NCI-H187 treated with DMSO at 0.1 percent for 48 hours (cell line): Measurements from ENCODE around the gene QKI.
"Not testable (repeated sequence)": the region's sequence is repeated elsewhere in the genome, so short reads cannot be mapped to it uniquely, and the experiment has no call there.

Experiments
- DNase-seq: peaks from one replicate; lab custom pipeline; 2025; lab: John Stamatoyannopoulos, UW

The QKI gene

DNA sequence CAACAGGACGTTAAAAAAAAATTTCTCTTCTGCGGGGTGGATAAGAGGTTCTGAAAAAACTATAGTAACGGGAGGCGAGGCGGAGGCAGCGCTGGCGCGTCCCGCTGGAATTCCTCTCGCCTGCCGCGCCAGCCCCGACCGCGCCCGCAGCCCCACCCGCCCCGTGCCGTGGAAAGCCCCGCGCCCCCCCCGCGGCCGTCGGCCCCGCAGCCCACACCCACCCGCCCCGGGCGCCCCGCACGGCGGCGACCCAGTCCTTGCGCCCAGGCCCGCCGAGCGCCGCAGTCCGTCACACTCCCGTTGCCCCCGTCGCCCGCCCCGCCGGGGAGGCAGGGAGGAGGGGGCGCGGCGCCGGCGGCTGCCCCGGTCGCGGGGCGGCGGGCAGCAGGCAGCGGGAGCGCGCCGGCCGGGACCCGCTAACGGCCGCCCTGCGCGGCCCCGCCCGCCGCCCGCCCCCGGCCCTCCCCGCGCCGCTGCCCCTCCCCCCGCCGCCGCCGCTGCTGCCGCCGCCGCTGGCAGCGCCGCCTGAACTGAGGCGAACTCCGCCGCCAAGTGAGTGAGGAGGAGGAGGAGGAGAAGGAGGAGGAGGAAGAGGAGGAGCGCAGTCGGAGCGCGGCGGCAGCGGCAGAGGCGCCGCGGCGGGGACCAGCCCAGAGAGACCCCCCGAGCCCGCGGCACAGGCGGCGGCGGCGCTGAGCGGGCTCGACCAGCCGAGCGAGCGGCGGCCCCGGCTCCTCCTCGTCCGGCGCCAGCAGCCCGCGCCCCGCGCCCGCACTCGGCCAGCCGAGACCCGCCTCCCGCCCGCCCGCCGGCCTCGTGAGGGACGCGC, at the start of gene QKI:
TSS of gene QKI (plus strand) at position 602 of the 829 bp plus-strand sequence. CDS start 476 bp downstream, outside the sequence.
- DNase-seq: no peak

DNA sequence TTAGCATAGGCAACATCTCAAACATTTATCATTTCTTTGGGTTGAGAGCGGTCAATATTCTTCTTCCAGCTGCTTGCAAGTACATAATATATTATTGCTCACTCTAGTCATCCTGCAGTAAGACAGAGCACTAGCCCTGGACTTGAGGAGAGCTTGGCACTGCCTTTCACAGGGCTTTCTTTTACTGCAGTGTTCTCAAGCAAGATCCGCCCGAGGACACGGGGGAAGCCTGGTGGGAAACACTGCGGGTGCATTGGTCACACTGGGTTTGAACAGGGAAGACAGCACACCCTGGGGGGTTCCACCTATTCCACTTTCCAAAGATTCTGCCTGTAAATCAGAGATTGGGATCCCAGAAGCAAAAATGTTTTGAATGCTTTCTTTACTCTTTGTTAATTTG, 48.2 kb upstream of the QKI start:
- DNase-seq: no peak

DNA sequence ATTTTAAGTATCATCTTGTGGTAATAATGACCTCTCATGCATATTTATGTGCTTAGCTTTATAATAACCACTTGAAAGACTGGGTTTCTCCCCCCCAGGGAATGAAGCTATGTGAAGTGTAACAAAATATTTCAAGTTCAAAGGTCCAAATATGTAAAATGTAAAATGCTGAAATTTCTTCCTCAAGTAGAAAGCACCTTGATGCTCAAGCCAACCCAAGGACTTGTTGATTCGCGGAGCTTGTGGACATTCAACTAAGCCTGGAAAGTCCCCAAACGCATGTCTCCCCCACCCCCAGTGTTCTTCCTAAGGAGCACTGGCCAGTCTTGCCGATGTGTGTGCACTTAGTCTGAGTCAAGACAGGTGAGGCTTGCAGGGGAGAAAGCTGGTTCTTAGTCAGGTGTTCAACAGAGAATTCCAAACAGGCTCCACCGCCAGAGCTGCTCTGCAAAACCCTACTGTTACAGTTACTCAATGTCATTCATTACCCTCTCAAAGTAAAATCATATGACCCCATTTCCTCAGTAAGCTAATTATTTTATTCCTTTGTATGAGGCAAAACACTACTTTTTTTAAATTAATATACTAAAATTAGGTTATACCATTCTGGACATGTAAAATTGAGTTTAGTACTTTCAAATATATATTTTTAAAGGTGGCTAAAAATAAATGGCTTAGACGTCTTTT, 46.9 kb upstream of the QKI start:
- no peak for DNase-seq

DNA sequence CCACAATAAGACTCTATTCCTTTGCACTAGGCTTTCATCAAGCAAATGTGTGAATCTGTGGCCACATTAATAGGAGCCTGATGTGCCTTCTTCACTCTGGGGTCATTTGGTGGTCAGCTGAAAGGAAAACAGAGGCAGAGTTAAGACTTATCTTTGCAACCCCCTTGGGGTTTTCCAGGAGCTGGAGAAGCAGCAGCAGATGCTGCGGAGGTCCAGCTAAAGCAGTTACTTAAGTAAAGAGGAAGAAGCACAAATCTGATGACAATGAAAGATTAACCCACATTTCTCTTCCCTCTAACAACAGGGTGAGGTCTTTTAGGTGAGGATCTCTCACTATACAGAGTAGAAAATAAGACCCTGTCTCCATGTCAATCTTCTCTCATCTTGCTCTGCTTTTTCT, 45.4 kb upstream of the QKI start:
- no peak for DNase-seq

DNA sequence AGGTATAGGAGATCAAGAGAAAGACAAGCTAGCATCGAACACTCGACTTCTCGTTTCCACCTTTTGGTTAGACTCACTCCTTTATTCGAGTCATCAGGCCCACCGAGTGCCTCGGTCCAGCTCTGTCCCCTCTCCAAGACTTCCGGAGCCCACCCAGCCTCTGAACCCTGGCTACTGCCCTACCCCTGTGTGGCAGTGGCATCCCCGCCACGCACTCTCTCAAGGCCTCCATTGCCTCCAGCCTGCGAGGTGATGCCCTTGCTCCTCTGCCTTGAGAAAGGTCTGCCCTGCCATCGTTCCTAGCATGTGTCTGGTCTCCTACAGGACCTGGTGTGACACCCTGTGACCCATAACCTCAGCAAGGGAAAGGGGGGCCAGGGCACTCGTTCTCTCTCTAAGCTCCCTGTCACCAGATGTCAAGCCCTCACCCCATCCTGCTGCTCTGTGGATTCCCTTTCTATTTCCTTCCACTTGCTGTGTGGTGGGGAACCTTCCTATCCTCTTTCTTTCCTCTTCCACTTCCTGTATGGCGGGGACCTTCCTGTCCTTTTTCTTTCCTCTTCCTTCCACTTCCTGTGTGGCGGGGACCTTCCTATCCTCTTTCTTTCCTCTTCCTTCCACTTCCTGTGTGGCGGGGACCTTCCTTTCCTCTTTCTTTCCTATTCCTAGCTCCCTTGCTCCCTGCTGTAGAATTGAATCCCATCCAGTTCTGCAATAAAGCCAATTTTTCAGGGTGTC, 44.7 kb upstream of the QKI start:
- DNase-seq: no peak

DNA sequence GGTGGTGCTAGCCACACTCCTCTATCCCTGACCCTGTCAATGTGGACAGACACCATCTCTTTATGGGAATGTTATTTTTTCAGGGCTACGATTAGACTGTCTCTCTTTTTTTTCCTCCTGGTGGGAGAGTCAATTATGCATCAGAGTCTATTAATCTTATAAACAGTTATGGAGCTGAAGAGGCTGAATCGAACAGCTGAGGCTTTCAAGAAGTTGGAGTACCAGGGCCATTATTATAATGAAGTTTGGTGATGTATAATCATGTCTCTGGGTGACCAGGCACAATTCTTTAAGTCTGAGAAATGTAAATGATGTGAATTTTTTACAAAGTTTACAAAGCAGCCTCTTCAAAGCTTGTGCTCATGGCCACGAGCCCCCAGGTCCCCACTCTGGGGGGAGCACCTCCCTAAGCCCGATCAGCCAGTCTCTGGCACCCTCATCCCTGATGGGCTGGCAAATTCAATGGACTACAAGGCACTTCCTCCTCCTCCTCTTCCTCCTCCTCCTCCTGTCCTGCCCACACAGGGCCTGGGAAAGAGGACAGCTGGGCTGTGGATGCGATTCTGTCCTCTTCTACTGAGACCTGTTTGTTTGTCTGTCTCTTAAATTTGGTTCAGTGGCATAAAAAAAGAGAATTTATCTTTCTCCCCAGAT, 43.9 kb upstream of the QKI start:
- DNase-seq: no peak

DNA sequence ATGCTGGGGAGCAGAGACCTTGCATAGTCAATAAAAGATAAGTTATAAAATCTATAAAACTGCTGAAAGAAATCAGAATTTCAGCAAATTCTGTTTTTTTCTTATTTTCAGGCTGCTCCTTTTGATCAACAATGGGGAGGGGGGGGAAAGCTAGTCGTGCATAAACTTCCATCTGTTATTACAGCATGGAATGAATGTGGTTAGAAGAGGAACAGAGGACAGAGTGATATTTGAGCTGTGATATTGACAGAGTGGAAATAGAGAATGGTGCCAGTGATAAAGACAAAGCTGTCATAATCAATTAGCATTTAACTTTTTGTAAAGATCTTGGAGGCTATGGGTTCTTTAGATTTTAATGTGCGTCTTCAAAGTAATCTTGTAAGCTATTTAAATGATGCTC, 43.4 kb upstream of the QKI start:
- no peak for DNase-seq

DNA sequence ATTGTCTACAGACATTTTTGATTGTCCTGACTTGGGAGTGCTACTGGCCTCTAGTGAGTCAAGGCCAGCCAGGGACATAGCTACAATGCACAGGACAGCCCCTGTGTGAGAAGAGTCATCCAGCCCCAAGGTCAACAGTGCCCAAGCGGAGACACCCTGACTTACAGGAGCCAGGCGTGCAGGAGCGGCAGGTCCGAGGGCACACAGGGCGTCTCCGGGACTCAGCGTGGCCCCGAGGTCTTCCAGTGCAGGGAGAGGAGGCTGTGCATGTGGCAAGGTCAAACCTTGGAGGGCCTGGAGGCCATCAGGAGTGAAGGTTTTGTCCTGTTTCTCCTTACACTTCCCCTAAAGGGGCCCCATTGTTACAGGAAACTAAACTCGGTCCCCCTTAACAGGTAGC, 41.3 kb upstream of the QKI start:
- DNase-seq: no peak

DNA sequence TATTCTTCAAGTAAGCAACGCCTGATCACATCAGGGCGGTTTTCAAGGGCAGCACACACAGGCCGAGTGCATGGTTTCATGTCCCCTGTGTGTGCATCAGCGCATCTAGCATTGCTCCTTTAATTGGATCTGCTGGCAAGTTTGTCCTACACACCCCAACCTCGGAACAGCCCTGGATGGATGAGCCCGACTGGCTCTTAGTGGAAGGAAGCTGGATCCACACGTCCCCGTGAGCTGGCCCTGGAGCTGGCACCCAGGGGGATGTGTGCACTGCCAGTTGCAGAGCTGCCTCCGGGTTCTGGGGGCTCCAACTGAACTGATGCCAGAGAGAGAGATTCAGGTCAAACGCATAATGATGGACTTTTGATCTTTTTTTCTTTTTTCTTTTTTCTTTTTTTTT, 39.2 kb upstream of the QKI start:
- no peak for DNase-seq

DNA sequence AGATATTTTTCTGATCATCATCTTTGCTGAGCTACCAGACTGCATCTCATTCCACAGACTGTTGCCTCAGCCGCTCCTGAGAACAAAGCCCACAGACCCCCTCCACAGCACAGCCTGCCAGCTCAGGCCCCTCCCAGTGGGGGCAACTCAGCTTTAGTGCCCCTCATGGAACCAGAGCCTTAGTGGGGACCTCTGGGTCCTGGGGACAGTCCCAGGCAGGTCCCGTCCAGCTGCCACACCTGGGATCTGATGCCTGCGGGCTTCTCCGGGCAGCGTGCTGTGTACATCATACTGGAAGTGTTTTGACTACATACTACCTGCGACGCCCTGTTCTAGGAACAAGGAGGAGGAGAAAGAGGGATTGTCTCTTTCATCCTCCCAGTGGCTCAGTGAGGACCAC, 38.3 kb upstream of the QKI start:
- no peak for DNase-seq

DNA sequence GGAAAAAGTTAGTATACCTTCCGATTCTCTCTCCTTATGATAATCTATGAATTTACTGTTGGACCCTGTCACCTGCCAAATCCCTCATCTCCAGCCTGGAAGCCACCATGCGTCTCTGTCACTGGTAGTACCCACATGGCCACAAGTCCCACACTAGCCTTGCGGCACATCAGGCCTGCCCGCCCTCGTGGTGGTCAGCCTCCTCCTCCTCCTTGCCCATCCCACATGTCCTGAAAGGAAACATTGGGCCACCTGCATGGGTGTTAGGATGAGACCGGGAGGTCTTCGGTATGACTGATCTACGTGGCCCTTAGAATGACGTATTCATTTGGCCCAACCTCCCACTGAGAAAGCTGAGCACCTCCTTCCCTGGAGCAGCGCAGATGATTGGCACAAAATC, 37.0 kb upstream of the QKI start:
- no peak for DNase-seq

DNA sequence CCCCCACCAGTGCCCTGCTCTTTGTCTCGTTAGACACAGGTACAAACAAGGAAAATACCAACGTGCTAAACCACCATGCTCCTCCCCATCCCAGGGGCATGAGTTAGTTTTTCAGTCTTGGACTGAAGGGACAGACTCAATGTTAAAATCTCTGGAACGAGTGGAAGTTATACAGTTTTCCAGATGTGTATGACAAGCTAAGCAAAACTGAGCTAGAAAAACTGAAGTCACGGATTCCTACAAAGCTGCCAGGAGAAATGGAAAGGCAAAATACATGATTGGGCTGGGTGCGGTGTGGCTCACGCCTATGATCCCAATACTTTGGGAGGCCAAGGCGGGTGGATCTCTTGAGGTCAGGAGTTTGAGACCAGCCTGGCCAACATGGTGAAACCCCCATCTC, 34.3 kb upstream of the QKI start:
- DNase-seq: no peak

DNA sequence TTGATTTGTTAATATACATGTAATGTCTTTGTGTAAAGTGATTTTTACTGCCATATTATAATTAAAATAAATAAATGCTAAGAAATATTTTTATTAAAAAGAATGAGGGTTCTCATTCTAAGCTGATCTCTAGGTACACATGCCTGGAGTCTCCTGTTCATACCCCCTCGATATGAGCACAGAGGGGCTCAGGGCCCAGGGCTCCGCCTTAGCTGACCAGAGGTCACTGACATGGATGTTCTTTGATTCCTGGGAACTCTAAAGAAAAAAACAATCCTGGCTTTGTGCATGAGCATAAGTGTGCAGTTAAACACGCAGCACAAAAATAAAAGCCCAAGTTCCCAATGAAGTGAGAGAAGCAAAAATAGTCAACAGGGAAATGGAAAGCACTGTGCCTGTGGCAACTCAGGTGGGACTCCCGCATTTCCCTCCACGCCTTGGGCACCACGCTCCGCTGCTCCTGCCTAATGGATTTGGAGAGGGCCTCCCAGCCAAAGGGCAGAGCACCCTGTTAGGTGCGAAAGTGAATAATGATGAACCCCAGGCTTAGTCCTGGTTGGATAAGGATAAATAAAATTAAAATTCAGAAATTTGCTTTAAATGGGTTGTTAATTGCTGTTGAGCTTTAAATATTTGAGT, 33.3 kb upstream of the QKI start:
- DNase-seq: peak; percentile 14

DNA sequence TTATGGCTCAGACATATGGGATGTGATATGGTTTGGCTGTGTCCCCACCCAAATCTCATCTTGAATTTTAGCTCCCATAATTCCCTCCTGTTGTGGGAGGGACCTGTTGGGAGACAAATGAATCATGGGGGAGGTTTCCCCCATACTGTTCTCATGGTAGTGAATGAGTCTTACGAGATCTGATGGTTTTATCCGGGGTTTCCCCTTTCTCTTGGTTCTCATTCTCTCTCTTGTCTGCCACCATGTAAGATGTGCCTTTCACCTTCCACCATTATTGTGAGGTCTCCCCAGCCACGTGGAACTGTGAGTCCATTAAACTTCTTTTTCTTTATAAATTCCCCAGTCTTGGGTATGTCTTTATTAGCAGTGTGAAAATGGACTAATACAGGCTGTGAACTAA, 31.1 kb upstream of the QKI start:
- not testable (repeated sequence) for DNase-seq

DNA sequence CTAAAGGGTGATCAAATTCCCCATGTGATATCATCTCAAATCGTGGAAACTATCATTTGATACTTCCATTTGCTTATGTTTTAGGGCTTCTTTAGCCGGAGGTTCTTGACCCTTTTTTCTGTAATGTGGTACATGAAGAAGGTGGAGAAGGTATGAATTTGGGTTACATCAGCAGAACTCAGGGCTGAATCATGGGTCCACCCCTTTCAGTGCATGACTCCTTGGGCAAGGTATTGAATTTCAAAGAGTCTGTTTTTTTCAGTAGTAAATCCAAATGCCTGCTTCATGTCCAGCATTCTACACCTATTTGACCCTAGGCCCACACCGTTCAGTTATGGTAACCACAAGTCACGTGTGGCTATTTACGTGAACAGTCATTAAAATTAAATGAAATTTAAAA, 30.6 kb upstream of the QKI start:
- DNase-seq: no peak

DNA sequence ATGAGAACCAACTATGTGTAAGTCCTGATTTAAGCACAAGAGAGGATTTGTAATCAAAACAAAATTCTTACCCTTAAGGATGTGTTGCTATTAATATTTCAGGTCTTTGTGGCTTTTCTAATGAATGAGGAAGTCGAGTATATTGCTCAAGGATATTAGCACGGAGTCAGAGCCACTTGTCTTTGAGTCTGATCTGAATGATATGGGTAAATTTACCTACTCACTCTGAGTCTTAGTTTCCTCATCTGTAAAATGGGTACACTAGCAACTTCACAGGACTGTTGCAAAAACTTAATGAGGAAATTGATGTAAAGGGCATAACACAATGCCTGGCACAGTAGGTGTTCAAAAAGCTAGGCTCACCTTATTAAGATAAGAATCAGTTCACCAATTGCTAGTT, 30.0 kb upstream of the QKI start:
- no peak for DNase-seq

DNA sequence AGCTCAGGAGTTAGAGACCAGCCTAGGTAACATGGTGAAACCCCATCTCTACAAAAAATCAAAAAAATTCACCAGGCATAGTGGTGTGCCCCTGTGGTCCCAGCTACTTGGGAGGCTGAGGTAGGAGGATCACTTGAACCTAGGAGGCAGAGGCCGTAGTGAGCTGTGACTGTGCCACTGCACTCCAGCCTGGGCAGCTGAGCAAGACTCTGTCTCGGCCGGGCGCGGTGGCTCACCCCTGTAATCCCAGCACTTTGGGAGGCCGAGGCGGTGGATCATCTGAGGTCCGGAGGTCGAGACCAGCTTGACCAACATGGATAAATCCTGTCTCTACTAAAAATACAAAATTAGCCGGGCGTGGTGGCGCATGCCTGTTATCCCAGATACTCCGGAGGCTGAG, 29.0 kb upstream of the QKI start:
- DNase-seq: not testable (repeated sequence)

DNA sequence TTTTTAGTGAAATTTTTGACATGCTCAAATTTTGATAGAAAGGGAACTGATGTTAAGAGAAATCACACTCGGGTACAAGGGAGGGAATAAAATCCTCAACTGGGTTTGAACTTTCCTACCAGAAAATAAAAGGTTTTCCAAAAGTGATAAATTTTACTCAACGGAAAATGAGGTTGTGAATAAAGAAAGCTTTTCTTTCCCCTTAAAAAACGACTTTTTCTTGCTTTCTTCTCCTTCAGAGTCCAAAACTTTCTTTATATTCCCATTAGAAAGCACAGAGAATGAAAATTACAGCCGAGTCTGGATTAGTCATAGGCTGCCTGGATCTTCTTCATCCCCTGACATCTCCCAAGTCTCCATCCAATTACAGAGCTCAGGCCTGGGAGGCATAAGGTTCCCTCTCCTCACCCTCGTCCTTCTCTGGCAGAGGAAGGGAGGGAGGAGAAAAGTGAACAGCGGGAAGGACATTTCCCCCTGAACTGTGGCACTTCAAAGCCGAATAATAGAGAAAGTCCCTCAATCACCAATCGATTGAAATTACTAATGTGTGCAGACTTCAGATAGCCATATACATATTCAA, 28.1 kb upstream of the QKI start:
- no peak for DNase-seq

DNA sequence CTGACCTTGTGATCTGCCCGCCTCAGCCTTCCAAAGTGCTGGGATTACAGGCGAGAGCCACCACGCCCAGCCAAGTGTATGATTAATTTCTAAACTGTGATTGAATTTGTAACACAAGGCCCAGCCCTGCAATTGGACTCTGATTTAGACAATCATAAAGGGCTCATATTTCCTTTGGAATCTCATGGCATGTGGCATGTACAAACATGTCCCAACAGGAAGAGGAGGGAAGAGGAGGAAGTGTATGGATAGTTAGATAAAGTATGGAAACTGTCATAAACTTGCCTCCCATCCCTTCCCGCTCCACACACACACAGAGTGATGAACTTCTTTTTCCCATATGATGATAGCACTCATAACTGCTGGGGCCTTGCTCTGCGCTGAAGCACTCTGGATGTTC, 27.2 kb upstream of the QKI start:
- DNase-seq: no peak

DNA sequence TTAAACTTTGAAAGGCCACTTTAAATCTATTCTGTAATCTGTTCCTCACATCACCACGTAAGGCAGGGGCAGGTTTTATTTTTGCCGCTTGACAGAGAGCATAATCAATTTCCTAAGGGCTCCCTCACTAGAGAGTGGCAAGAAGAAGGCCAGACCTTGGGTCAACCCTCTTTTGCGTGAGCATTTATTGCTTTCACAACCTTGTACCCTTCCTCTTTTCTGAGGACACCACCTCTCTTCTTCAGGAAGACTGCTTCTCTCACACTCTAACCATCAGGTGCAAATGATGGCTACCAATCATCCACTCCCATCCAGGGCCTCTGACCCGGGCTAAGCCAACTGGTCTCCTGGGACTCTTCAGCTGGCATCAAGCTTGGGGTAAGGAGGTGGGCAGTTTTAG, 25.2 kb upstream of the QKI start:
- DNase-seq: no peak

DNA sequence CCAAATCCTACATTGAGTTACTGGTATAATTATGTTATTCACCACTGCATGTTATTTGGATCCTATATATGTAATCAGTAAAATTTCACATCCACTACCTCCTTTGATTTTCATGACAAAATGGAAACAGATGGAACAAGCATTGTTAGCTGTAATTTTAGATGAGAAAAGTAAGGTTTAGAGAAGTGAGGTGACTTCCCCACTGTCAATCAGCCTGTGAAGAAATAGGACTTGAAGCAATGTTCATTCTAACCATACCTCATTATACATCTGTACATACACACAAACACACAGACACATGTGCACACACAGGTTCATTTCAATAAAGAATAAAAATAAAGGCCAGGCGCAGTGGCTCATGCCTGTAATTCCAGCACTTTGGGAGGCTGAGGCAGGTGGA, 23.7 kb upstream of the QKI start:
- no peak for DNase-seq

DNA sequence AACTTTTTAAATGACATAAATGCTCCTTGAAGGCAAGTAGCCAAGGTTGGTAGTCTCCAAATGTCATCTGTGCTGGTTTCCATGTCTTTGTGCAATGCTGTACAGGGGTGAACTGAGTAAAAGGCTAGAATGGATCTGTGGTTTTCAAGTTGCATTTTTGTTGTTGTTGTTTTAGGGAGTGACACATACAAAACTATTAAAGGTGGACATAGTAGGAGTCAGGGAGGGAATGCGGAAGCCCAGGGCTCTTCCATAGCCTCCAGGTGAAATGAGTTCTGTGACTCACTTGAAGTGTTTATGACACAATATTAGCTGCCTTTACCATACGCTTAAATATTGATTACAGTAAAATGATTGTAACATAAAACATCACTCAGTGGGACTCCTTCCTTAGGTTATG, 22.5 kb upstream of the QKI start:
- no peak for DNase-seq
